Stimulated activated CD4-positive, alpha-beta T cell treated with anti-CD3 and anti-CD28 coated beads, Interleukin-15, amount 100 ng/mL, for 48 hours (primary cell): ENCODE results near the gene S100A3.
"Not testable (repeated sequence)": the region's sequence is repeated elsewhere in the genome, so short reads cannot be mapped to it uniquely, and the experiment has no call there.

Experiments used
- DNase-seq, 2 donors: peaks; one replicate each; pipeline ENCODE4 v3.0.0-alpha.2; 2020; ENCODE audit warnings: low read depth in 2 of 2

The S100A3 gene

GRCh38 chr1:153569465-153569864 lies 20.4 kb upstream of the S100A3 start:
- DNase-seq: no peak

GRCh38 chr1:153568367-153569099 lies 19.5 kb upstream of the S100A3 start:
- DNase-seq: peak; percentile 82 to 83

GRCh38 chr1:153567621-153568366 lies 18.7 kb upstream of the S100A3 start:
- peak; percentile 71 to 73 for DNase-seq

- peak; percentile 87 to 90 for DNase-seq
Measured at GRCh38 chr1:153566414-153567371, 17.6 kb upstream of the S100A3 start.

GRCh38 chr1:153565529-153566374 lies 16.7 kb upstream of the S100A3 start, which contains the start of gene S100A2:
Gene S100A2, minus strand, starts transcription at chr1:153565844. Its CDS starts 1,967 bp downstream, at chr1:153563877.
- peak; percentile 60 to 67 for DNase-seq

DNA sequence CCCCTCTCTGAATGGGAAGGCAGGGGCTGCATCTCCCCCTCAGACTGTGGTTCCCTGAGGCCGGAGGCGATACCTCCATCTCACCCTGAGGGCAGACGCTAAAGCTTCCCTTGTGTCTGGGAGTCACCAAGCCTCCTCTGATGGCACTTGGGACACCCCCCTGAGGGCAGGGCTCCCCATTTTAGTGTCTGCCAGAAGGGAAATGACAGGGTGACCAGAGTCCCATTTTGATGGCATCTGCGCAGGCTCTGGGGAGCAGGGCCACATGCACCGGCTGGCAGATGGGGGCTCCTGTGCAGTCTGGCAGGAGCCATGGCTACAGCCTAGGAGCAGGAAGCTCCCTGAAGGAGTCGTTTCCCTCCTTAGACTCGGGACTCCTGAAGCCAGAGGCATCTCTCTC lies 14.9 kb upstream of the S100A3 start:
- DNase-seq: no peak

DNA sequence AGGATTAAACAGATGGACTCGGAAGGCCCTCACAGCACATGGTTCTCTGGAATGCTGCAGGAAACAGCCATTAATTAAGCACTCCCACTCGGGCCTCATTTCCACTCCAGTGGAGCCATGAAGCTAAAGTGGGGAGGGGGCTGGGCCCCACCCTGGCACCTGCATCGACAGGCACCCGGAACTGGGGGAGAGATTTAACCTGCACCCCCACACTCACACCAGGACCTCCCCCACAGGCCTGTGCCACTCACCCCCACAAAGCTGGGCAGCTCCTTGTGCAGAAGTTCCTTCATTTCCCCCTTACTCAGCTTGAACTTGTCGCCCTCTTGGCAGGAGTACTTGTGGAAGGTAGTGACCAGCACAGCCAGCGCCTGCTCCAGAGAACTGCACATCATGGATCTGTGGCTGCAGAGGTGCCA lies 14.4 kb upstream of the S100A3 start:
- DNase-seq: no peak

DNA sequence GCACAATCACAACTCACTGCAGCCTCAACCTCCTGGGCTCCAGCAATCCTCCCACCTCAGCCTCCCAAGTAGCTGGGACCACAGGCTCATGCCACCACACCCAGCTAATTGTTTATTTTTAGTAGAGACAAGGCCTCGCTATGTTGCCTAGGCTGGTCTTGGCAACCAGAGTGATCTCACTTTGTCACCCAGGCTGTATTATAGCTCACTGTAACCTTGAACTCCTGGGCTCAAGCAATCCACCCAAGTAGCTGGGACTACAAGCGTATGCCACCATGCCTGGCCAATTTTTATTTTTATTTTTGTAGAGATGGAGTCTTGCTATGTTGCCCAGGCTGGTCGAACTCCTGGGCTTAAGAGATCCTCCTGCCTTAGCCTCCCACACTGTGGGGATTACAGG lies 13.0 kb upstream of the S100A3 start:
- DNase-seq: not testable (repeated sequence)

- DNase-seq: no peak
Measured at GRCh38 chr1:153561466-153561985, 12.5 kb upstream of the S100A3 start.

DNA sequence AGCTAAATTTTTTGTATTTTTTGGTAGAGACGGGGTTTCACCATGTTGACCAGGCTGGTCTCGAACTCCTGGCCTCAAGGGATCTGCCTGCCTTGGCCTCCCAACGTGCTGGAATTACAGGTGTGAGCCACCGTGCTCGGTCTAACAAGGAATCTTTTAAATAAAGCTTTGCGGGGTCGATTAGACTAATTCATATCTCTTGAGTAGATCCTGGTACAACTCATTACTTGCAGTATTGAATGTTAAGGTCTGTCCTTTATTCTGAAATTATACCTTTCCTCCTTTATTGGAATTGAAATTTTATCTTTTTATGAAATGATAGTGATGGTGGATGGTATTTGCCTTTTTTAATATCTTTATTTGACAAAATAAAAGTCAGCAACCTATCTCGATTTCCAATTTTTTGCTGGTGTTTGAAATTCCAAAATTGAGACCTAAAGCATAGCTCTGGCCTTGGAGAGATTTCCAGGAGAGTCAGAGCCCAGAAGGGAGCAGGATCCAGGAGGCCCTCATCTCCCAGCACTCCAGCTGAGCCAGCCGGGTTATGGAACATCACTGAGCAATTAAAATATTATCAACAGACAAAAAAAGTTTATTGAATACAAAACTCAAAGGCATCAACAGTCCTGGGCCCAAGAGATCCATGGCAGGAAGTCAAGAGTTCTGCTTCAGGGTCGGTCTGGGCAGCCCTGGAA lies 11.9 kb upstream of the S100A3 start:
- no peak for DNase-seq

- DNase-seq: no peak
Measured at GRCh38 chr1:153560241-153560640, 11.2 kb upstream of the S100A3 start.

DNA sequence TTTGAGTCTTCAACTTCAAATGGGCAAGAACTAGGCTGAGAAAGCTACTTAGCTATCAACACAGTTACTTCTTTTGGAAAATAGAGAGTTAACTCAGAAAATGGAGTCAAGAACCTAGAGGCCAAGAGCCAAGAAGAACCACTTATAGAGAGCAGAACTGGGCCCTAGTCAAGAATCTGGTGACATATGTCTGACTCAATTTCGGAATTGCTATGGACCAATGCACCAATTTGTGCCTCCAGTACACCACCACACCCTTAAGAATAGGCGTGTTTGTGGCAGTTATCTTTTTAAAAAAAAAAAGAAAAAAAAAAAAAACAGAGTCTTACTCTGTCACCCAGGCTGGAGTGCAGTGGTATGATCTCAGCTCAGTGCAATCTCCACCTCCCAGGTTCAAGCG lies 8.8 kb upstream of the S100A3 start:
- no peak for DNase-seq

DNA sequence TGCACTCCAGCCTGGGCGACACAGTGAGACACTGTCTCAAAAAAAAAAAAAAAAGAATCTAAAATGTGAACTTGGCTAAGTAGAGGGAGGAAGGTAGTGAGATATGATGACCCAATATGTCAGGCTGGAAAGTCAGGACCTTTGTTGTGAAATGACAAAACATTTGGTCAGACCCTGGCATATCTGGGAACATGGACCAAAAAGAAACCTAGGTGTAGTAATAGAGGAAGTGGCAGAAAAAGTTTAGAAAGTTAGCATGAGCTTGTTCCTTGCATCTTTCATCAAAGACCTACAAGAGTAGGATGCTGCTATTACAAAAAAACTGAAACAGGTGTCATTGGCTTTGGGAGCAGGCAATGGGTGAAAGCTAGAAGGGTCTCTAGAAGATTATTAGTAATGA lies 7.3 kb upstream of the S100A3 start:
- no peak for DNase-seq

- no peak for DNase-seq
Measured at GRCh38 chr1:153553830-153554541, 4.9 kb upstream of the S100A3 start.

DNA sequence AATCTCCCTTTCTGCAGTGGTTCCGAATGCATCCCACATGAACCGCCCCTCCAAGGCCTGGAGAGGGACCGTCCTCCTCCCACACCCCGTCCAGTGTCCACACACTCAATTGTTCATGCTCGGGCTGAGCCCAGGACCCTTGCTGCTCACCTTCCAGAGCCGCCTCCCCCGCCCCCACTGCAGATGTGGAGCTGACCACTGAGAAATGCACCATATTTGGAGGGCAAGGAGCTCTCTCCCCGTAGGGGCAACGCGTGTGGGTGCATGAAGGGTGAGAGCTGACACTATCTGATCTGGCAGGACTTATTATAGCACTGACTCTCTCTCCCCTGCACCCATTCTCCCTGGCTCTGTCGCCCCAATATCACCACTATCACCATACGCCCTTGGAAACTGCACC lies 4.0 kb upstream of the S100A3 start:
- no peak for DNase-seq

DNA sequence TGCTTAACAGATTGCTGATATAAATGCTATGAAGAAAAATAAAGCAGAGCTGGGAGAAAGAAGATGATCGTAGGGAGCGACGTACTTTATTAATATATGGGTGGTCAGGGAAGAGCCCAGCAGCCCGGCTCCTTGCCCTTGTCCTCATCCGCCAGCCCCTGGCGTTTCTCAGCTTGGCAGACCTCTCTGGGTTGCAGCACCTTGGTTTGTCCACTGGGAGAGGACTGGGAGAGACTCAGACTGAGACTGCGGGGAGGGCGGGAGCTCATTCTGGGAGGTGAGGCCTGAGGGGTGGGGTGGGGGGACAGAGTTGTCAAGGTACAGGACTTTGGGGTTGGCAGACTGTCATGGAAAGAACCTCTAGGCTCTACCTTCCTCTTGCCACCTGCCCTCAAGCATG lies 3.3 kb upstream of the S100A3 start:
- no peak for DNase-seq

GRCh38 chr1:153550827-153551500 lies 1.9 kb upstream of the S100A3 start:
- no peak for DNase-seq

- no peak for DNase-seq
Measured at GRCh38 chr1:153550398-153550758, 1.3 kb upstream of the S100A3 start.
